HG03025 (cell line): Measurements from ENCODE around the gene C16orf74.

ENCODE experiments used
- ATAC-seq: cut with Tn5 transposase; IDR thresholded peaks from one replicate; pipeline ENCODE4 v1.9.1; 2021; ENCODE audit warnings: mild to moderate bottlenecking, moderate library complexity; ENCODE audit not compliant: unreplicated experiment, low FRiP score

C16orf74 gene

DNA sequence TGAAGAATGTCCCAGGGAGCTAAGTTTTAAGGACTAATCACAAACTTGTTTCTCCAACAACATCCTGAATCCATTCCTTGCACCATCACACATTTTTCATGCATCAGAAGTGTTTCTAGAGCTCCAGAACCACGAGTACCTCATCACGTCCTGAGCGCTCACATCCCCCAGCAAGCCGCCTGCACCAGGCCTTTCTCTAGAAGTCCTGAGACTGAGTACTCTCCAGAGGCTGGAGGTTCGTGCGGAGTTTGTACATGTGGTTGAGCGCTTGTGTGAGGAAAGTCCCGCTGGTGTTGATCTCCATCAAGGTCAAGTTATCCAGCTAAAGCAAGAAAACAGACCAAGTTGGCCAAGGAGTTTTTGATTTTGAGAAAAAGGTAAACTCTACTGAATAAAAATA is 72.9 kb downstream of the C16orf74 start:
- ATAC-seq: no peak

DNA sequence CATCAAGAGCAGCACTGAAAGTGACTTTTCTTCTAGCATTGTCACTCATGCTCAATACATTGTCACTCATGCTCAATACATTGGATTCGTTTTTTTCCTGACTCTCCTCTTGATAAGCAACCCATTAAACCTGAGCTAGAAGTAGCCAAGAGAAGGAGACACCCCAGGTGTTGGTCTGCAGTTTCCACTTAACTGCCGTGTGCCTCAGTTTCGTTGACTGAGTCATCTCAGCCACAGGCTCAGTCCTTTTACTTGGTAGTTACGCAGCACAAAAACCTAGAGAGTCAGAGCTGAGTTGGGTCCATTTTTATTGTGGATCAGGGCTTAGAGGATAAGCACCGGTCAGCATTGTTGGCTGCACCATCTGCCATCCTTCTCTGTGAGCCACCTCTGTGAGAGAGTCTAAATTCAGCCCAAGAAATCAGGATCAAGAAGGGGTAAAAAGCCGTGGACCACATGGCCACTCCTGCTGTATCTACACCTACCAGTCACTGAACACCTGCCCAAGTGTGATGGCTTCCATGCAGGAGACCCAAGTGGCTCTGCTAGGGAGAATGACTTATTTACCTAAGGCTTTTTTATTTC is 73.4 kb downstream of the C16orf74 start:
- ATAC-seq: no peak

DNA sequence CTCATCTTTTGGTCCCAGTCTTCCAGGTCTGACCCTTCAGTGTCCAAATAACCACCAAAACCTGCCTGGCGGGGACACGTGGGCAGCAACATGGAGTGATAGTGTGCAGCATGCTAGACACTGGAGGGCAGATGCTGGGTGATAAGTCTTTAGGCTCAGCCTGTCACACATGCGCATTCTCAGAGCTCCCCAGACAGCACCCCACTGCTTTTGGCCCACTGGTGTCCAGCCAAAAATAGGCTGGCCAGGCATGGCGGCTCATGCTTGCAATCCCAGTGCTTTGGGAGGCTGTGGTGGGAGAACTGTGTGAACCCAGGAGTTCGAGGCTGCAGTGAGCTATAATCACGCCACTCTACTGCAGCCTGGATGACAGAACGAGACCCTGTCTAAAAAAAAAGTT is 74.4 kb downstream of the C16orf74 start:
- no peak for ATAC-seq

DNA sequence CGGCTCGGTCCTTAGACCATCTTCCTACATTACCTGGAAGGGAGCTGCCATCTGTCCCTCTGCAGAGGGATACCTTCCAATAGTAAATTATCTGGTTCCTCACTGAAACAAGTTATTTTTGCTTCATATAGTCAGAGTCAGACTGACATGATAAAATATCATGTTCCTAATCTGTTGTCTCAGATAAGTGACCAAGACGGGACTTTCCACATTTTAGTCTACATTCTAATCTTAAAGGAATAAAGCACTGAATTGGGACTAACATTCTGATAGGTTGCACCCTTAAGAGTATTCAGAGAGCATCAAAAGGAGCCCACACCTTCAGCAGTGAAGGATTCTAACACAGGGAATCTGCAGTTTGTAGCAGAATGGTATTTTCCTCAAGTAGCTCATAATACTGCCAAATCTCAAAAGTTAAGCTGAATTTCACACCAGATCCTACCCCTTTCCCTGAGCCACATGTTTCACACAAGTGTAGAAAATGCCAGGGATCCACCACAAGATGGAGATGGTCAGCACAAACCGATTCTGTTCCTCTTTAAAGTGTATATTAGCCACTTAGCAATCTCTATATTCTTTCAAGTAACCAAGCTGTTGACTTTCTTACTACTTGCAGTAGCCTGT is 75.5 kb downstream of the C16orf74 start:
- ATAC-seq: no peak

DNA sequence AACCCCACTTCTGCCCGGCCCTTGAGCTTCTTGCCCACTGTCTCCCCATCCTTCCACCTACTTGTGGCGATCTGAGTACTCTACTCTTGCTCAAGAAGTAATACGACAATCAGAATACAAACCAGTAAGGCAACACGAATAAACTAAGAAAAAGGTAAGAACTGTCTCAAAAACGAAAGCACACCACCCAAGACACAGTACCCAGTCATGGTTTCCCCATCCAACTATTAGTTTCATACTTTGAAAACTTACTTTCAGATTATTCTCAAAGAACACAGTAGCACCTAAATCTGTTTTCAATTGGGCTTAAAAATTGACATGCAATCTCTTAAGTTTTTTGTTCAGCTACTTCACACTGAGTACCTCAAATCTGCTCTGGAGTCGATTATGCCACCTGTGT is 76.1 kb downstream of the C16orf74 start:
- no peak for ATAC-seq

DNA sequence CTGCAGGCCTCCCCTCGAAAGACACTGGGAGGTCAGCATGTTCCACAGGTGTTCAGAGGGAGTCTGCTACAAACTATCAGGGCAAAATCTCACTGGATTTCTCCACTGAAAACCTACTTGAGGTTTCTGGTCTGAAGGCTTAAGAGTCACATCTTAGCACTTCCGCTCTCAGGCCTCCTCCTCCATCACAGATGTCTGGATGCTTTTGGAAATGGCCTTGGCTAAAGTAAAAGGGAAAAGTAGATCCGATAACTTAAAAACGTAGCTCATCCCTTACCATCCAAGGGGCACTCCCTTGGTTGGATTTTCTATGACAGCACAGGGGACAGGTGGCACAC is 76.5 kb downstream of the C16orf74 start:
- no peak for ATAC-seq

DNA sequence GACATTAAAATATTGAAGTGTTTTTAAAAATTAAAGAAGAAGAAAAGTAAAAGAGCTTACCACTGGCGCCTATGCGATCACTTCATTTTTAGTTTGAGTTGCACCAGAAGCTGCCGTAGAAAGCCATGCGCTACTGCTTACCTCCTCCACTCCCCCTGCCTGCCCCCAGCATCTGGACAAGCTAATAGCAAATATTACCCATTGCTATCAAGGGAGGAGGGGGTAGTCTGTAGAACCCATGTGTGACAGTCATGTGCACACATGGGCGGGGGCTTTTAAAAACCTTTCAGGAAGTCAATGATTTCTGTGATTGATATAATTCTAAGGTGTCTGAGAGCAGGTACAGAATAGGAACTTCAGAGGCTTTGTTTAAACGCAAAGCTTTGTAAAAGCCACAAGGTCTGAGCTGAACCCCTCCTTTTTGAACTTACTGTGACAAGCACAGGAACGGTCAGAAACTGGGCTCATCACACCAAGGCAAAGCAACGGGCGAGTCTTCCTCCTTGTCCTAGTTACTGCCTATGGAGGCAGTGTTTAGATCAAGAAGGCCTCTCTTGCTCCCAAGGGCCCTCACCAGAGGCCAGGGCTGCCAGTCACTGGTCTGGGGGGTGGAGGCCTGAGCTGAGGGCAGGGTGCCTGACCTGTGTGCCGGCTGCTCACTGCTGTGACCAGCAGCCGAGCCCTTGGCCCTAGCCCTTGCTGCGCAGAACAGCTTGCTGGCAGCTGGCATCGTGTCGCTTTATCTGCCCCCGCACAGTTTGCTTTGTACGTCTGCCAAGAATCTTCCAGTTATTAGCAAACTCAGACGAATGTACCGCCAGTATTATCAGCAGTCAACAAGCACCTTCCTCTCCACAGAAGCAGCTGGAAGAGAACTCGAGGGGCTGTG is 77.1 kb downstream of the C16orf74 start:
- no peak for ATAC-seq

DNA sequence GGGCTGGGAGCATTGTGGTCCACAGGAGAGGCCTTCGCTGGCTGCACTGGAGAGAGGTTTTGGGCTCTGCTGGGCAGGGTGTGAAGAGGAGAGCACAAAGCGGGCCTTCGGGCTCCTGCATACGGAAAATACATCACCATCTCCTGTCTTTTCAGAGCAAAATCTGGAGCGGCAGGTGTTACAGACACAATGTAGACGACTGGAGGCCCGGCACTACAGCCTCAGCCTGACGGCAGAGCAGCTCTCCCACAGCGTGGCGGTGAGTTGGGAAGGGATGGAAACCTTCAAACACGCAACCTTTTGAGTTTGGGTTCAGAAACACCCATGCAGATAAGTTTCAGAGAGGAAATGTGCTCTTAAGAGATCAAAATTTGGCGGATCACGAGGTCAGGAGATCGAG is 80.1 kb downstream of the C16orf74 start:
- no peak for ATAC-seq

DNA sequence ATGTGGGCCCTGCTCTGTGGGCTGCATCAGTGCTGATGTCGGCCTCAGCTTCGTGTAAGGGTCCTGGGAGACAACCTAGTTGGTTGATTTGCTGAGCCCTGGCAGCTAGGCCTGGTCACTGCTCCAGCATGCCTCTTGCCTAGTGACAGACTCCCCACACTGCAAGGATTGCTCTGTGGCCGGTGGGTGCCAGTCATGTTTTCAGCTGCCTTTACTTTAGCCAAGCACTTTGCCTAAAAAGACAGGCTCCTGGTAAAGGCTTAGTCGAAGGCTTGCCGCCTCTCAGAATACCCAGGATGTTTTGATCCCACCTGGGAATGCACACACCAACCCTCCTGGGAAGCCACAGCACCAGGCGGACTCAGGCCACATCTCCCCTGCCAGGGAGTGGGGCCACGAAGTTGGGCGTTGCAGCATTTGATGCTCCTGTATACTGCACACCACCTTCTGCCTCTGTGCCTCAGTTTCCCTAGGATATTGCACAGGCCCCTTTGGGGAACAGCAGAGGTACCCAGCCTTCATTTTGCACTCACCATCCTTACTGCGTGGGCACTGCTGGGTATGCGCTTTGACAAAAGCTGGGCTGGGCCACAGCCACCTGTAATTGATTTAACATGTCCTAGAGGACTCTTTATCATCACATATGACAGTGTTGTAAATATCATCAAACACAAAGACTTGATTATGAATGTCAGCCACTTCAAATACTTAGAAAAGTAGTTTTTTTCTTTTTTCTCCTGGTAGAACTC is 82.0 kb downstream of the C16orf74 start:
- ATAC-seq: no peak

DNA sequence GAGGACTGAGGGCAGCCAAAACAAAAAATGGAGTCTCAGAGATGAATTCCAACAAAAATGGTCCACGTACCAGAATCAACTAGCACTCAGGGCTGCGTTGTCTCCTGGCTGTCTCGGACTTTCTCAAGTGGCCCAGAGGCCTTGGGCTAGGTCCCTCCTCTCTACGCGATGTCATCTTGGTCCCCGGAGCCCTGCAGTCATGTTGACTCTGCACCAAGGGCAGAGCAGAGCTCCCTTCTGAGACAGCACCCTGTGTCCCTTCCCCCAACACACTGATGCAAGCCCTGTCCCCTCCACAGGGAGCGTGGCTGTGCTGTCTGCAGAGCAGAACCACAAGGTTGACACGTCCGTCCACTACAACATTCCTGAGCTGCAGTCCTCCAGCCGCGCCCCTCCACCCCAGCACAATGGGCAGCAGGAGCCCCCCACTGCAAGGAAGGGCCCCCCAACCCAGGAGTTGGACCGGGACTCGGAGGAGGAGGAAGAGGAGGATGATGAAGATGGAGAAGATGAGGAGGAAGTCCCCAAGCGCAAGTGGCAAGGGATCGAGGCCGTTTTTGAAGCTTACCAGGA is 83.0 kb downstream of the C16orf74 start:
- ATAC-seq: no peak

DNA sequence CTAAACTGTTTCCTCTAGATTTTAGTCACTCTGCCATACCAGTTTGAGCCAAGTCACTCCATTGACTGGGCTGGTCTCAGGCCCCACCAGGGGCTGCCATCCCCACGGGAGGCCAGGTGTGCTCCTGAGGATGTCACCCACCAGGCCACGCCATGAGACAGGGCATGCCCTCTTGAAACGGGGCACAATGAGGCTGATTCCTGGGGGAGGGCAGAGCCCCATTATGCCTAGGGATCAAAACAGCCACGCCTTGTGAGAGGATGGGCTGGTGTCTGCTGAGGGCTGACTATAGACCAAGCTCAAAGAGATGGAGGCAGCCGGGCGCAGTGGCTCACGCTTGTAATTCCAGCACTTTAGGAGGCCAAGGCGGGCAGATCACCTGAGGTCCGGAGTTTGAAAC is 83.6 kb downstream of the C16orf74 start:
- no peak for ATAC-seq

DNA sequence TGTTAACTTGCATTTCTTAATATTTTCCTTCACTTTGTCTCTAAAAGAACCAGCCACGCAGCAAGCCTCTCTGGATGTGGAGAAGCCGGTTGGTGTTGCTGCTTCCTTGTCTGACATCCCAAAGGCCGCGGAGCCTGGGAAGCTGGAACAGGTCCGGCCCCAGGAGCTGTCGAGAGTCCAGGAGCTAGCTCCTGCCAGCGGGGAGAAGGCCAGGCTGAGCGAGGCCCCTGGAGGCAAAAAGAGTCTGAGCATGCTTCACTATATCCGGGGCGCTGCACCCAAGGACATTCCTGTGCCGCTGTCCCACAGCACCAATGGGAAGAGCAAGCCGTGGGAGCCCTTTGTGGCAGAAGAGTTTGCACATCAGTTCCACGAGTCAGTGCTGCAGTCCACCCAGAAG is 85.0 kb downstream of the C16orf74 start:
- ATAC-seq: no peak

DNA sequence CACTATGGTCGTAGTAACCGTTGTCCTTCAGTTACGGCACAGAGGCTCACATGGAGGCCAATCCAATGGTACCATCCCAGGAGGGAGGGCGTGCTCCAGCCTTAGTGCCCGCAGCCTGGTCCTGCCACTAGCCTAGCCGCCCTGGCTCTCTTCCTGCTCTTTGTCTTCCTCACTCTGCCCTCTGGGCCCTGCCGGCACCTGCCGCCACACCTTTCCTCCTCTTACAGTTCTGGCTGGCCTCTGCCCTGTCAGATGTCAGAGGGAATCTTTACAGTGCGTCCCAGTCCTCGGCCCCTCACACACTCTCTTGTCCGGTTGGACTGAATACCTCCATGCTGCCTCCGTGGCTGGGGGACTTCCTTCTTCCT is 85.5 kb downstream of the C16orf74 start:
- no peak for ATAC-seq

DNA sequence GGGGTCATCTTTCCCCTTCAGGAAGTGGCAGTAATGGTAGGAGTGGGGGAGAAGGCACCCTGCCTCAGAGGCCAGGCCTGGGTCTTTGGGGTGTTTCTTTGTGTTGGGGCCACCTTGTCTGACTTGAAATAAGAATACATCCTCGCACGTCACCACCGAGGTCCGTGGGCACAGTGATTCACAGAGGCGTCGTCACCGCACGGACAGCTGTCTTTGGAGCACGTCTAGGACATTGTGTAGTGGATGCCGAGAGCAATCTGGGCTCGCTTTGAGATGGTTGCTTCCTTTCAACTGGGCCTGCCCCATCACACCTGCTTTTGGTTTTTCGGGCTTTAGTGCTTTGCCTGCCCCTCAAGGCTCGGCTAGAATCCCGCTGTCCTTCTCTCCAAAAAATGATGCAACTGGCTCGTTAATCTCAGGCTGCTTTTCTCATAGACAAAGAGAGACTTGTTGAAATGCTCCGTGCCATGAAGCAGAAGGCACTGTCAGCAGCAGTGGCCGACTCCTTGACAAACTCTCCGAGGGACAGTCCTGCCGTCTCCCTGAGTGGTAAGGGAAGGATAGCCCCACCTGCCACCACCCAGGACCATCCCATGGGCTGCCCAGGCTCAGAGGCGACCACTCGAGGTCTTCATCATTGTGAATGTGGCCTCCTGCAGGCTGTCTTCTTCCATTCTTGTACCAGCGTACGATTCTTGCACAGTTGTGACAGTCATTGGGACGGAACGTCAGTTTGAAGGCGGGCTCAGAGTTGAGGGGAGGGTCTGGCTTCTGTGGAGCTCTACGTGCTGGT is 86.1 kb downstream of the C16orf74 start:
- ATAC-seq: no peak

DNA sequence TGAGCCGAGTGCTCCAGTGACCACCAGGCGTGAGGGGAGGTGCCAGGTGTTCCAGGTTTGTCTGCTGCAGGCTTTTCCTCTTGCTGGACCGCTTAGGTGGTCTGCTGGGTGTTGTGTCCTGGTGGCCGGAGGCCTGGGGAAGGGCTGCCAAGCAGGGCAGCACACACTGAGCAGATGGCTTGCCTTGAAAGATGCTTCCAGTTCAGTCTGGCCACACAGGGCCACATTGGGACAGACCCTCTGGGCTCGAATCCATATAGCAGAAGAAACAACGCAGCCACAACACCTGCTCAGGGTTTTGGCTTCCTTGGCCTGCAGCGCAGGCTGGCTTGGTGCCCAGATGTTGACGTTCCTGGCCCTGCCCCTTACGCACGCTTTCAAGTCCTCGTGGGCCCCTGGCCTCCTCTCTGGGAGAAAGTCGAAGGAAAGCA is 87.0 kb downstream of the C16orf74 start:
- no peak for ATAC-seq

DNA sequence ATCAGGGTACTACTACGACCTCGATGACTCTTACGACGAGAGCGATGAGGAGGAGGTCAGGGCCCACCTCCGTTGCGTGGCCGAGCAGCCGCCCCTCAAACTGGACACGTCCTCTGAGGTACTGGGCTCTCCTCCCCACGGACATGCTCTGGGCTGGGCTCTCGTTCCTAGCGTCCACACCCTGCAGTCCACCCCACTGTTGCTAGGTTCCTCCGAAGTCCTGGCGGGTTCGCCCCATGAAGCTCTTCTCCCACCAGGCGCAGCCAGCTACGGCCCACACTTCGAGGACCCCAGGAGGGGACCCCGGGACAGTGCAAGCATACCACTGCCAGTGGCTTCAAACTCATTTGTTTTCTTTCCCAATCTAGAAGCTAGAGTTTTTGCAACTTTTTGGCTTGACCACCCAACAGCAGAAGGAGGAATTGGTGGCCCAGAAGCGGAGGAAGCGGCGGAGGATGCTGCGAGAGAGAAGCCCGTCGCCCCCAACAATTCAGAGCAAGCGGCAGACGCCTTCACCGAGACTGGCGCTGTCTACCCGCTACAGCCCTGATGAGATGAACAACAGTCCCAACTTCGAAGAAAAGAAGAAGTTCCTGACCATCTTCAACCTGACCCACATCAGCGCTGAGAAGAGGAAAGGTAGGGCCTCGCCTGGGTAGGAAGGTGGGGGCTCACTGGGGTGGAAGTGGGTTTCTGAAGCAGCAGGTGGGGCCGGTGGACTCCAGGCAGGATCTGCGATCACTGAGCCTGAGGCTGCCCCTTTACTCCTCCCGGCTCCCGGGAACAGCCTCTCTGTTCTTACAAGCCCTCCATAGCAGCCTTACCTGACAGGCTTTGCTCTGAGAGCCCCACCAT is 87.7 kb downstream of the C16orf74 start:
- ATAC-seq: no peak

DNA sequence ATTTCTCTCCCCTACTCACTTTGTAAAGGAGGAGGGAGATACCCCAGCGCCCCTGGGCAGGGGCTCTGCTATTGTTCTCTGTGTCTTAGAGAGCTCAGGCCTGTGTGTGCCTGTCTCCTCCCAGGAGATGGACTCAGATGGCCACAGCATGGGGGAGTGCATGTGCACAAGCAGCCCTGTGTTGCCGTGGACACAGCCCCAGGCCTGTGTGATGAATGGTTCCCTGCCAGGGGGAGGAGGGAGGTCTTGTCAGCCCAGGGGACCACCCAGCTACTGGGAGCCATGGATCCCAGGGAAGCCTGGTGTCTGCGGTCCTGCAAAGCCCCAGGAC is 88.4 kb downstream of the C16orf74 start:
- no peak for ATAC-seq

DNA sequence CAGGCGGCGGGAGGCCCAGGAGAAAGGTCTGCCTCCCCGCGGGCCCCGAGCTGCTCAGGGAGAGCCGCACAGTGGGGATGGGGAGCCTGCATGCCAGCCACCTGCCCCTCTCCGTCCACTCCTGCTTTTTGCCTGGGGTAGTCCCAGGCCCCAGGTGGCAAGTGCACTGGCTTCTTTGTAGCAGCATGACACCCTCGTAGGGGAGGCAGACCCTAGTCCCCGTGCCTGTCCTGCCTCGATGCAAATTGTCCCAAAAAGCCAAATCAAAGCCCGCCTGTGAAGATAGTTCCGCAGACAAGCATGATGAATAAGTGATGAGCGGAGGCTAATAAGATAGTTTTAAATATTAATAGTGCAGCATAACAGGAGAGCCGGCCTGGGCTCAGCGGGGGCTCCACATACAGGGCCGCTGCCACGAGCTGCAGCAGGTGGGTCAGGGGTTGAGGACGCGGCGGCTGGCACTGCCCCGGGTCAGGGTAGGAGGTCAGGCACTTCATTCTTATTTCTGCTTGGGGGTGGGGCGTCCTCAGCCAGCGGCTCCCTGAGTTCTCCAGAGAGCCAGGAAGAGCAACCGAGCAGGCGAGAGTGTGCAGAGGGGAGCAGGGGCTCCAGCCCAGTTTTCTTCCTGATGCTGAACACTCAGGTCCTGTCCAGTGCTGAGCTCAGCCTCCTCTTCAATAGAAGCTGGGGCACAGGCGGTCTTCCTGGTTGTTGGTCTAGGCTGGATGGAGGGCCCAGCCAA is 89.0 kb downstream of the C16orf74 start:
- ATAC-seq: no peak
